ENCODE data around the gene SLC3A2.

DNA sequence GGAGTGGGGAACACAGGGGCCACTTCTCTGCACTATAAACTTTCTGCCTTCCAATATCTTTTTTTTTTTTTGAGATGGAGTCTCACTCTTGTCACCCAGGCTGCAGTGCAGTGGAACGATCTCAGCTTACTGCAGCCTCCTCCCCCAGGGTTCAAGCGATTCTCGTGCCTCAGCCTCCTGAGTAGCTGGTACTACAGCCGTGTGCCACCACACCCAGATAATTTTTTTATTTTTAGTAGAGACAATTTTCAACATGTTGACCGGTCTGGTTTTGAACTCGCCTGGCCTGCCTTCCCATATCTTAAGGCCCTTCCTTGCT lies 1.7 kb downstream of the SLC3A2 start:
- TF ChIP-seq, protein P1, sequence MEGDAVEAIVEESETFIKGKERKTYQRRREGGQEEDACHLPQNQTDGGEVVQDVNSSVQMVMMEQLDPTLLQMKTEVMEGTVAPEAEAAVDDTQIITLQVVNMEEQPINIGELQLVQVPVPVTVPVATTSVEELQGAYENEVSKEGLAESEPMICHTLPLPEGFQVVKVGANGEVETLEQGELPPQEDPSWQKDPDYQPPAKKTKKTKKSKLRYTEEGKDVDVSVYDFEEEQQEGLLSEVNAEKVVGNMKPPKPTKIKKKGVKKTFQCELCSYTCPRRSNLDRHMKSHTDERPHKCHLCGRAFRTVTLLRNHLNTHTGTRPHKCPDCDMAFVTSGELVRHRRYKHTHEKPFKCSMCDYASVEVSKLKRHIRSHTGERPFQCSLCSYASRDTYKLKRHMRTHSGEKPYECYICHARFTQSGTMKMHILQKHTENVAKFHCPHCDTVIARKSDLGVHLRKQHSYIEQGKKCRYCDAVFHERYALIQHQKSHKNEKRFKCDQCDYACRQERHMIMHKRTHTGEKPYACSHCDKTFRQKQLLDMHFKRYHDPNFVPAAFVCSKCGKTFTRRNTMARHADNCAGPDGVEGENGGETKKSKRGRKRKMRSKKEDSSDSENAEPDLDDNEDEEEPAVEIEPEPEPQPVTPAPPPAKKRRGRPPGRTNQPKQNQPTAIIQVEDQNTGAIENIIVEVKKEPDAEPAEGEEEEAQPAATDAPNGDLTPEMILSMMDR (IDR thresholded peaks at IDR 0.05): no peak
- TF ChIP-seq POLR2A (IDR thresholded peaks at IDR 0.05): no peak

Measured in uterus (tissue), 2 donors.